ENCODE data around the gene BCR. TPM values are rescaled to one million over a fixed set of nuclear protein-coding genes. Genes with fewer than 3 reads are reported as not detected.

BCR gene
- total RNA-seq, 1 donor from 2014 or later = 29.0 TPM

DNA sequence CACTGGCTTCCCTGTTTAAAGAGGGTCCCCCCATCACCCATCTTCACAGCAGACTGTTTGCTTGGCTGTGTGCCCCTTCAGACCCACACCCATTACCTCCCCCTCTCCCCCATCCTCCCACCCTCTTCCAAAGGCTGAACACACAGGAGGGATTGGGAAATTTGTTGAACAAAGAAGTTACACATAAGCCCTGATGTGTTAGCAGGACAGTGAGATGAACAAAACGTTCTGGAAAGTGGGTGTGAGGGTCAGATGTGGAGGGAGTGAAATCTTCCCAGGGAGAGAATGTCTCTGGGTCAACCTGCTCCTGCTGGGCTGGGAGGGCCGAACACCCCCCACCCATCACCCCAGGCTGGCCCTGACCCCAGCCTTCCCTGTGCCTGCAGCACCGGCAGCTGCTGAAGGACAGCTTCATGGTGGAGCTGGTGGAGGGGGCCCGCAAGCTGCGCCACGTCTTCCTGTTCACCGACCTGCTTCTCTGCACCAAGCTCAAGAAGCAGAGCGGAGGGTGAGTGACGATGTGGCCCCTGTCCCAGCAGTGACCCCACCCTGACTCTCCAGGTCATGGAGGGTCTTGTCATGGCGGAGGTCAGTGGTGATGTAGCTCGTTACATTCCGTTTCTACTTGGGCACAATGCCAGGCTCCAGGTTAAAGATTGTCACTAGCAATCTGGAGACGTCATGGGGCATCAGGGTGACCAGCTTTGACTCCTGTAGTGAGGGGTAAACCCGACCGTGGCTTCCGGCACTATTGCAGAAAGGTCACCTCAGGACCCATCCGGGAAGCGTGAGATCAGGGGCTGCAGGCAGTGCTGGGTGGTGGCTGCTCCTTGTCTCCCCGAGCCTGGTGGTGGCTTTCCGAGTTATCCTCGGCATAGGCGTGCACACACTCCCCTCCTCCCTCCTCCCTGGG lies 103.5 kb downstream of the BCR start:
- no peak for DNase-seq (ENCODE audit: missing footprints)
- peak; percentile 61 for ATAC-seq
- intact Hi-C loops (cut with DNase I) = loop anchor here (5.0 kb wide), 1 partner anchor 327 kb away; no protein-coding TSS in a partner anchor

- DNase-seq (ENCODE audit: missing footprints) (no peak), ATAC-seq (no peak)
- intact Hi-C loops (cut with DNase I) = loop anchor here (5.0 kb wide), 1 partner anchor 327 kb away; no protein-coding TSS in a partner anchor
Measured at GRCh38 chr22:23284504-23285033, 104.3 kb downstream of the BCR start.

DNA sequence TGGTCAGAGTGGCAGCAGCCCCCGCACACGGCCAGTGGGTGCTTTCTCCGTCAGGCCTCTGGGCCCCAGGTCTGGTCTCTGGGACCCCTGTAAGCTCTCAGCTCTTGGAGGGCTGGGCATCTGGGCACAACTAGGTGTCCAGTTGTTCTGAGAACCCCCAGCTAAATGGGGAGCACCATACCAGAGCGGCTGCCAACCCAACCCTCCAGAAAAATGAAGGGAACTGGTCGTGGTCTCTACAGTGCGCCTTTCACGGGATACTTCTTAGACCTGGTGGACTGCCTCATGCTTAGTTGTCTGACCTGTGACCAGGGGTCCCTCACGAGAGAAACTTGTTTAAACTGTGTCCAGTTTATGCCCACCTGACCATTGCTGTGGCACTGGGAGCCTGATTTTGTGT lies 104.9 kb downstream of the BCR start:
- intact Hi-C loops (cut with DNase I) = no loop called here
- DNase-seq (ENCODE audit: missing footprints) = peak; percentile 31
- no peak for ATAC-seq

DNA sequence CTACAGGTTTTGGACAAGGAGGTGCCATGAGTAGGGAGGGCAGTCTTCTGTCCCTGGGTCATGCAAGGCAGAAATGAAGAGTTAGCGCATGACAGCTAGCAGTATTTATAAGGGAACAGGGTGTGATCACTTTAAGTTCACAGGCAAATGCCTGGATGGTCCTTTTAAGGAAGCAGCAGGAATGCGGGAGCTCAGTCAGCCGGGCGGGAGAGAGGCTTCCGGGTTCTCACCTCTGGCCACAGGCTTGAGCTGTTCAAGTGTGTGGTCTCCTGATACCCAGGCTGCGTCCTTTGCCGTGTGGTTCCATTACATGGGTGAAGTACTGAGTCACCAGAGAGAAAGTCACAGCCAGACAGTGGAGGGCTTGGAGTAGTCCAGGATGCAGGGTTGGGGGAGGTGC lies 105.4 kb downstream of the BCR start:
- intact Hi-C loops (cut with DNase I) = no loop called here
- ATAC-seq = no peak
- DNase-seq (ENCODE audit: missing footprints) = peak; percentile 11

DNA sequence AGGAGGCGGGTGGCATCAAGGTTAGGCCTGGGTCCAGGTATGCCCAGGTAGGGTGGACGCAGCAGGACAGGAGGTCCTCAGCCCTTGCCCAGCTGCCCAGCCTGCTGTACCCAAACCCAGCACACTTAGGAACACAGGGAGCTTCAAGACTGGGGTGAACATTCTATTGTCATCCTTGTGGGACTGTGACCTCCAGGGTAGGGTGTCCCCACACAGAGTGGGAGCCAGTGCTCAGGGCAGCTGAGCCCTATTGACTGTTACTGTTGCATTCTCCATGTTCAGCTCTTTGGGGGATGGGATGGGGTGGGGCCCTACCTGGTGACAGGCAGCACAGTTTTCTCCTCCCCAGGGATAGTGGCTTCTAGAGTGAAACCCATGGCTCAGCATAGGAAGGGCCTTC lies 106.0 kb downstream of the BCR start:
- intact Hi-C loops (cut with DNase I) = no loop called here
- ATAC-seq (no peak), DNase-seq (ENCODE audit: missing footprints) (peak; percentile 42)

- peak; percentile 58 for DNase-seq (ENCODE audit: missing footprints)
- ATAC-seq = no peak
- intact Hi-C loops (cut with DNase I) = no loop called here
Measured at GRCh38 chr22:23287136-23288095, 107.1 kb downstream of the BCR start.

DNA sequence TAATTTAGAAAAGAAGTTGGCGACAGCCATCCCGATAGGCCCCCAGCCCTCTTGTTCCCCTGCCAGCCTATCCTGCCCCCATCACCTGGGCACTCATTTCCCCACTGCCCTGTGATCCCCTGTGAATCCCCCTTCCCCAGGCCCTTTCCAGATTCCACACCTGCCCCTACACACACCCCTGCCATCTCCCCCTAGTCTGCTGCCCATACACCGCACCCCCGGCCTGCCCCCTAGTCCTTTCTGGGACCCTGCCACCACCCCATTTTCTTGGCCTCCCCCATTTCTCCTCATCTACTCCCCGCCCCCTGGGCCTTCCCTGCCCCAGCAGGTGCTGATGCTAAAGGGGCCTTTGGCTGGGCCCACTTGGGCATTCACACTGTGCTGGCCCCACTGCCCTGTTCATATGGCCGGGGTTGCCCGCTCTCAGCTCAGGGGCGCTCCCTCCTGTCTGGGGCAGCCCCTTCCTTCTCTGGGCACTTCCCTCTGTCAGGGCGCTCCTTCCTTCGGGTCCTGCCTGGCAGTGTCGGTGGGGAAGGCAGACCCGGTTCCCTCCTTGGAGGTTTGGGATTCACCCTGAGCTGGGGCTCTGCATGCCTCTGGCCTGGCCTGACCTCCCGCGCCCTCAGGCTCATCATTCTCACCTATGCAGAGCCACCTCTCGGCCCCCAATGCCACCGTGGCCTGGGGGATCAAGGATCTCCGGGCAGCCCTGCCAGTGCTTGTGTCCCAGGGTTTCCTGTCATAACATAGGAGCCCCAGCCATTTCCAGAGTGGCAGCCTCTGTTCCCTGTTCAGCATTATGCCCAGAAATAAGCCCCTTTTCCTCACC lies 108.2 kb downstream of the BCR start:
- DNase-seq (ENCODE audit: missing footprints) (peak; percentile 59), ATAC-seq (no peak)
- intact Hi-C loops (cut with DNase I) = no loop called here

- DNase-seq (ENCODE audit: missing footprints) (peak; percentile 33), ATAC-seq (no peak)
- intact Hi-C loops (cut with DNase I) = no loop called here
Measured at GRCh38 chr22:23289130-23289503, 108.8 kb downstream of the BCR start.

DNA sequence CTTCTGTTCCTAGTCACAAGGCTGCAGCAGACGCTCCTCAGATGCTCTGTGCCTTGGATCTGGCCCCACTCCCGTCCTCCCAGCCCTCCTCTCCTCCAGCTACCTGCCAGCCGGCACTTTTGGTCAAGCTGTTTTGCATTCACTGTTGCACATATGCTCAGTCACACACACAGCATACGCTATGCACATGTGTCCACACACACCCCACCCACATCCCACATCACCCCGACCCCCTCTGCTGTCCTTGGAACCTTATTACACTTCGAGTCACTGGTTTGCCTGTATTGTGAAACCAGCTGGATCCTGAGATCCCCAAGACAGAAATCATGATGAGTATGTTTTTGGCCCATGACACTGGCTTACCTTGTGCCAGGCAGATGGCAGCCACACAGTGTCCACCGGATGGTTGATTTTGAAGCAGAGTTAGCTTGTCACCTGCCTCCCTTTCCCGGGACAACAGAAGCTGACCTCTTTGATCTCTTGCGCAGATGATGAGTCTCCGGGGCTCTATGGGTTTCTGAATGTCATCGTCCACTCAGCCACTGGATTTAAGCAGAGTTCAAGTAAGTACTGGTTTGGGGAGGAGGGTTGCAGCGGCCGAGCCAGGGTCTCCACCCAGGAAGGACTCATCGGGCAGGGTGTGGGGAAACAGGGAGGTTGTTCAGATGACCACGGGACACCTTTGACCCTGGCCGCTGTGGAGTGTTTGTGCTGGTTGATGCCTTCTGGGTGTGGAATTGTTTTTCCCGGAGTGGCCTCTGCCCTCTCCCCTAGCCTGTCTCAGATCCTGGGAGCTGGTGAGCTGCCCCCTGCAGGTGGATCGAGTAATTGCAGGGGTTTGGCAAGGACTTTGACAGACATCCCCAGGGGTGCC lies 109.8 kb downstream of the BCR start:
- DNase-seq (ENCODE audit: missing footprints) = peak; percentile 75
- intact Hi-C loops (cut with DNase I) = no loop called here
- ATAC-seq = peak; percentile 55

GRCh38 chr22:23291806-23292452 lies 111.6 kb downstream of the BCR start:
- intact Hi-C loops (cut with DNase I) = no loop called here
- peak; percentile 9 for DNase-seq (ENCODE audit: missing footprints)
- ATAC-seq = no peak

DNA sequence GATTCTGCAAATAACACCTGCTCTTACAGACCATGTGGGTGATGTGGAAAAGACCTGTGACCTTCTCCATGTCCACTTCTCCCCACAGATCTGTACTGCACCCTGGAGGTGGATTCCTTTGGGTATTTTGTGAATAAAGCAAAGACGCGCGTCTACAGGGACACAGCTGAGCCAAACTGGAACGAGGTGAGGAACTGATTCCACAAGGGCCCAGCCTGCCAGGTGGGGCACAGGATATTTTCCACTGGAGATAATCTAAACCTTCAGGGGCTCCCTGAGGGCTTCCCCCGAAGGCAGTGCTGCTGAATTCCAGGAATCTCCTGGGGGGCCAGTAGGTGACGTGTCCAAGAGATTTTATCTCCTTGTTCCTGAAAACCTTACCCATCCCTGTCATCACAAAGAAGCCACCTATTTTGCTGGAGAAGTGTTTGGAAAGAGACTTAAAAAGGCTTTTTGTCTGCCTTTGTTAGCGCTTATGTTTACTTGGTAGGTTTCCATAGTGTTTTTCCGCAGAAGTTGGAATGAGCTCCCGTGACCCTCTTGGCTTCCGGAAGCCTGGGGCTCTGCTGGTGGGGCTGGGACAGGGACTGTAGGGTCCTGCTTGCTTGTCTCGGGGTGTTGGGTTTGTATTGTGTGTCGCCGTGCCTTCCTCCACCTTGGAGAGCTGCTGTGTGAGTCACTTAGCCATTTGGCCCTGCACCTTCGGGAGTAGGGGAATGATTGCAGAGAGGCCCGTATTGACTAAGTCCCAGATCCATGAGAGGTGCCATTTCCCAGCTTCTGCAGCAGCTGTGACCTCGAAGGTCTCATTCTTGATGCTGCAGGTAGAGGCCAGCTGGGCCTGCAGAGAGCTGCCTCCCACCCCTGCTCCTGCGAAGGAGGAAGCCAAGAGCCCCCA lies 112.4 kb downstream of the BCR start:
- DNase-seq (ENCODE audit: missing footprints) (peak; percentile 17), ATAC-seq (no peak)
- intact Hi-C loops (cut with DNase I) = no loop called here

- intact Hi-C loops (cut with DNase I) = no loop called here
- no peak for ATAC-seq
- DNase-seq (ENCODE audit: missing footprints) = no peak
Measured at GRCh38 chr22:23293720-23294119, 113.4 kb downstream of the BCR start.

DNA sequence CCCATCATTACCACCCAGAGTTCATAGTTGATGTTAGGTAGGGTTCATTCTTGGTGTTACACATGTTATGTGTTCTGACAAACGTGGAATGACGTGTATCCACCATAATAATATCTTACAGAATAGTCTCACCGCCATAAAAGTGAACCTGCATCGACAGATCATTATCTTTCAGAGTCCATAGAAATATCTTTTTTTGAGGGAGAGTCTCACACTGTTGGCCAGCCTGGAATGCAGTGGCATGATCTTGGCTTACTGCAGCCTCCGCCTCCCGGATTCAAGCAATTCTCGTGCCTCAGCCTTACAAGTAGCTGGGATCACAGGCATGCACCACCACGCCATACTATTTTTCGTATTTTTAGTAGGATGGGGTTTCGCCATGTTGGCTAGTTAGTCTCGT lies 113.9 kb downstream of the BCR start:
- DNase-seq (ENCODE audit: missing footprints) (no peak), ATAC-seq (no peak)
- intact Hi-C loops (cut with DNase I) = no loop called here

DNA sequence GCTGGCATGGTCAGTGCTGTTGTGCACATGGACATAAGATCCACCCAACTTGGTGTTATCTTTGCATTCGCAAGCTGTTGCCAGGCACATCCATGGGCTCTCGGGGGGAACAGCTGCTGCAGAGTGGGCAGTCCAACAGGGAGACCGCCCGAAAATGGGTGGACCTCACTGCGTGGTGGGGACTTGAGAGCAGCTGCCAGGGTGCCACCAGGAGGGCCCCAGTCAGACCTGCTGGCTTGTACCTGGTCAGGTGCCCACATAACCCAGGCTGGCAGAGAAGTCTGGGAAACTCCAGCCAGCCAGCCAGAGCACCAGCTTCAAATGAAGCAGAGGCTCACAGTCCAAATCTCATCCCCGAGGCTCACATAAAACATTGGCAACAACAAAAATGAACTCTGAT lies 120.2 kb downstream of the BCR start:
- ATAC-seq = no peak
- DNase-seq (ENCODE audit: missing footprints) = no peak
- intact Hi-C loops (cut with DNase I) = loop anchor here (10.0 kb wide), 1 partner anchor 224 kb away; no protein-coding TSS in a partner anchor

- DNase-seq (ENCODE audit: missing footprints) = no peak
- intact Hi-C loops (cut with DNase I) = loop anchor here (10.0 kb wide), 1 partner anchor 223 kb away; no protein-coding TSS in a partner anchor
- ATAC-seq = no peak
Measured at GRCh38 chr22:23301591-23301990, 121.3 kb downstream of the BCR start.

All from Right ventricle myocardium inferior (tissue), 1 donor.